ENCODE results near the gene CNTF.

The CNTF gene

GRCh38 chr11:58645854-58646253, 23.4 kb downstream of the CNTF start:
- no peak for DNase-seq (ENCODE audit: low read depth)

- no peak for DNase-seq (ENCODE audit: low read depth)
Measured at GRCh38 chr11:58647141-58647699, 24.8 kb downstream of the CNTF start.

GRCh38 chr11:58647866-58648265, 25.4 kb downstream of the CNTF start:
- DNase-seq (ENCODE audit: low read depth), result no peak

GRCh38 chr11:58649623-58650022, 27.2 kb downstream of the CNTF start:
- no peak for DNase-seq (ENCODE audit: low read depth)

GRCh38 chr11:58650496-58650895, 28.0 kb downstream of the CNTF start:
- no peak for DNase-seq (ENCODE audit: low read depth)

- DNase-seq (ENCODE audit: low read depth), result no peak
Measured at GRCh38 chr11:58652726-58653280, 30.3 kb downstream of the CNTF start.

GRCh38 chr11:58654079-58654907, 31.8 kb downstream of the CNTF start:
- DNase-seq (ENCODE audit: low read depth), result peak; percentile 64

- no peak for DNase-seq (ENCODE audit: low read depth)
Measured at GRCh38 chr11:58654908-58655296, 32.4 kb downstream of the CNTF start.

- DNase-seq (ENCODE audit: low read depth), result no peak
Measured at GRCh38 chr11:58656348-58656747, 33.9 kb downstream of the CNTF start.

GRCh38 chr11:58658623-58659022, 36.2 kb downstream of the CNTF start:
- DNase-seq (ENCODE audit: low read depth), result no peak

GRCh38 chr11:58659404-58659803, 36.9 kb downstream of the CNTF start:
- DNase-seq (ENCODE audit: low read depth), result no peak

- DNase-seq (ENCODE audit: low read depth), result no peak
Measured at GRCh38 chr11:58659910-58660570, 37.6 kb downstream of the CNTF start.

- no peak for DNase-seq (ENCODE audit: low read depth)
Measured at GRCh38 chr11:58671983-58672633, 49.6 kb downstream of the CNTF start.

GRCh38 chr11:58674609-58675008, 52.1 kb downstream of the CNTF start:
- DNase-seq (ENCODE audit: low read depth), result no peak

All from HS-27A (cell line).